HCT116 (cell line): Measurements from ENCODE around the gene STARD7. TPM values are rescaled to one million over a fixed set of nuclear protein-coding genes. Genes with fewer than 3 reads are reported as not detected.

ENCODE experiments used
- CTCF ChIP-seq, 3 experiments: fragments of 200-600 bp in 1 of 3; sonication (generic) in 1 of 3; IDR thresholded peaks in 2 of 3; conservative IDR thresholded peaks in 1 of 3; 2 replicates each; pipeline ENCODE4 v1.5.1; 2012 to 2017; ENCODE audit warnings: low read depth in 2 of 3, low read length in 2 of 3, antibody characterized with exemption in 1 of 3, borderline replicate concordance in 1 of 3, control low read depth in 1 of 3, mild to moderate bottlenecking in 1 of 3, mixed read lengths in 1 of 3, mixed run types in 1 of 3, moderate library complexity in 1 of 3; ENCODE audit not compliant: insufficient read depth in 1 of 3
- EGR1 ChIP-seq: IDR thresholded peaks from 2 replicates; pipeline ENCODE4 v1.6.1; 2012; ENCODE audit warnings: low read depth
- EZH2 ChIP-seq: fragments of 200-600 bp; sonication (generic); IDR thresholded peaks from 2 replicates; pipeline ENCODE4 v1.6.1; 2017; ENCODE audit warnings: antibody characterized with exemption, mixed run types
- FOSL1 ChIP-seq: IDR thresholded peaks from 2 replicates; pipeline ENCODE4 v1.6.1; 2012; ENCODE audit warnings: low read depth
- SIN3A ChIP-seq: IDR thresholded peaks from 2 replicates; pipeline ENCODE4 v1.6.1; 2012; ENCODE audit warnings: low read depth
- TCF7L2 ChIP-seq: IDR thresholded peaks from 2 replicates; pipeline ENCODE4 v1.7.0; 2011; ENCODE audit warnings: borderline replicate concordance, inconsistent platforms; ENCODE audit not compliant: insufficient read depth, insufficient read length; ENCODE audit errors: extremely low read depth
- ZNF274 ChIP-seq: fragments of 200-500 bp; sonication (Bioruptor generic); IDR thresholded peaks from 2 replicates; pipeline ENCODE4 v1.6.1; 2014; ENCODE audit warnings: mild to moderate bottlenecking, low read depth, low read length, inconsistent platforms
- total RNA-seq: library from RNA; stranded (reverse); gene quantifications from one replicate; pipeline ENCODE4 v1.2.1, GENCODE V29; 2021; ENCODE audit not compliant: unreplicated experiment
- TF ChIP-seq, protein P1 (sequence below): IDR thresholded peaks from 2 replicates; pipeline ENCODE4 v1.6.1; 2011; ENCODE audit warnings: mild to moderate bottlenecking, low read length, moderate library complexity; ENCODE audit not compliant: insufficient replicate concordance; ENCODE audit errors: extremely low read depth

Gene STARD7
- total RNA-seq, 1 experiment from 2014 or later, result 160 TPM

DNA sequence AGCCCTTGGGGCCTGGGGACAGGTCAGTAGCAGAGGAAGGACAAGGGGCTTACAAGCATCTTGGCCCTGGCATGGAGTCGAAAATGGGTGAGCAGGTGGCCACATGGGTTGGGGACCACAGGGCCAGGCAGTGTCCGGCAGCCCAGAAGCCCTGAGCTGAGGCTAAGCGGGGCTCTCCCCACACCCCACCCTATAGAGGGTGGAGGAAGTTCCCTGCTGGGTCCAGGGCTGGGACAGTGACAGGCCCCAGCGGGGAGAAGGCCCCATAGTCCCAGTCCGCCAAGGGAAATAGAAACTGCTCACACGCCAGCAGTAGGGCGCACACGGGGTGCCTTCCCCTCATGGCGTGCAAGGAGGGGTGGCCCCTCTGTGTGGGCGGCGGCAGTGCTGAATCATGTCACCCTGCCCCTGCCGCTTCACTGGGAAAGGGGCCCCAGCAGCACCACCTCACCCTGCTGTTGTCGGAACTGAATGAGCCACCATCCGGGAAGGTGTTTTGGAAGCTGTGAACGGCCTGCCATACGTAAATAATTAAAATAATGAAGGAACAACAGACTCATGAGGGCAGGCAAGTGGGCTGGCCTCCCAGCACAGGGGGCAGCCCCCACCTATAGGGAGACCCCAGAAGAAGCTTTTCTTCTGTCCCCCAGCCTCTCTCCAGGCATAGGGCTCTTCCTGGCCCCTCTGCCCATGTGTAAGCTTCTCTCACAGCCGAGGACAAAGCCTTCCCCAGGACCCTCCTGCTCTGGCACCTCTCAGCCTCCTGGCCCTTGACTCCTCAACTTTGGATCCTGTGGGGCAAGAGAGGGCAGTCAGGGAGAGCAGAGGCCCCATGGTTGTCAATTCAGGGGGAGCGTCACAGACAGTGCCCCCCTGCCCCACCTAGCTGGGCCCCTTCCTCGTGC lies 50.7 kb downstream of the STARD7 start (continued):
- TF ChIP-seq, protein P1, sequence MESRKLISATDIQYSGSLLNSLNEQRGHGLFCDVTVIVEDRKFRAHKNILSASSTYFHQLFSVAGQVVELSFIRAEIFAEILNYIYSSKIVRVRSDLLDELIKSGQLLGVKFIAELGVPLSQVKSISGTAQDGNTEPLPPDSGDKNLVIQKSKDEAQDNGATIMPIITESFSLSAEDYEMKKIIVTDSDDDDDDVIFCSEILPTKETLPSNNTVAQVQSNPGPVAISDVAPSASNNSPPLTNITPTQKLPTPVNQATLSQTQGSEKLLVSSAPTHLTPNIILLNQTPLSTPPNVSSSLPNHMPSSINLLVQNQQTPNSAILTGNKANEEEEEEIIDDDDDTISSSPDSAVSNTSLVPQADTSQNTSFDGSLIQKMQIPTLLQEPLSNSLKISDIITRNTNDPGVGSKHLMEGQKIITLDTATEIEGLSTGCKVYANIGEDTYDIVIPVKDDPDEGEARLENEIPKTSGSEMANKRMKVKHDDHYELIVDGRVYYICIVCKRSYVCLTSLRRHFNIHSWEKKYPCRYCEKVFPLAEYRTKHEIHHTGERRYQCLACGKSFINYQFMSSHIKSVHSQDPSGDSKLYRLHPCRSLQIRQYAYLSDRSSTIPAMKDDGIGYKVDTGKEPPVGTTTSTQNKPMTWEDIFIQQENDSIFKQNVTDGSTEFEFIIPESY, result no peak
- TF ChIP-seq TCF7L2 (no peak), ZNF274 (no peak), CTCF (IDR thresholded peaks at IDR 0.05 in 2 of 3, conservative IDR thresholded peaks at IDR 0.05 in 1 of 3; ENCODE audit: borderline replicate concordance in 1 of 3, insufficient read depth in 1 of 3, low read depth in 2 of 3, low read length in 2 of 3) (no peak), SIN3A (no peak), EZH2 (no peak), FOSL1 (no peak), EGR1 (no peak)
